Measurements from ENCODE around the gene HAO1.

HAO1 gene

DNA sequence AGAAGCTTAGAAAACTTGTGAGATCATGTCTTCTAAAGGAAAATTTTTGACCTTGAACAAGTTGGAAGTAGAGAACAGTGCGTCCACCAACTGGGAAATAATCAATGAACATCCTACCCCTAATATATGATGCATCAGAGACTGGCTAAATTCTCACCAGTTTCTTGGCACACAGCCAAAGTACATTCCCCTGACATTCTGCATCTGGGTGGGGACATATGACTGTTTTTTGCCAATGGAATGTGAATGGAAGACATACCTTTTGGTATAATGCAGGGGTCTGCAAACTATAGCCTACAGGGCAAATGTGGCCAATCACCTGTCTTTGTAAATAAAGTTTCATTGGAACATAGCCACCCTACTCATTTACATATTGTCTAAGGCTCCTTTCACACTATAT is 84.7 kb downstream of the HAO1 start:
- TF ChIP-seq CTCF (IDR thresholded peaks at IDR 0.05; ENCODE audit: low read depth, low read length) = no peak
- no peak for DNase-seq
- H3K27me3 ChIP-seq (ENCODE audit: insufficient read depth, low read depth, severe bottlenecking) = peaks cover 6% of the 10 kb centered on the region

DNA sequence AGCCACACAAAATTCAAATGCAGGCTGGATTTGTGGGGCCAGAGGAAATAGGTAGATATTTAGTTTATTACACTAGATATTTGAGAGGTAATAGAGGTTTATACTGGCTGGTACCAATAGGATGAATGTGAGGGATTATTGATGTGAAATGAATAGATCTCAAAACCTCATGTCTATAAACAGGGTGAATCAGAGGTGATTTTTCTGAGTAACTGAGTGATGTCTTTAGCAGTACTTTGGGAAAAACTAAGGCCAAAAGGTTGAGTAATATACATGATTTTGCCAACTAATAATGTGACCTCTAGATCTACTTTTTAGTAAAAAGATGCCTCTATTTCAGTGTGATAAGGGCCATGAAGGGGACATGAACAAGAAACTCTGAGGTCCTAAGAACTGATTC is 86.8 kb downstream of the HAO1 start:
- Histone ChIP-seq H3K4me3 (ENCODE audit: low read depth, low read length) (no peak overlapping the region), H3K27ac (no peak overlapping the region), H3K36me3 (no peaks in the 10 kb centered on the region), H3K9me3 (ENCODE audit: severe bottlenecking) (no peaks in the 10 kb centered on the region), H3K27me3 (ENCODE audit: insufficient read depth, low read depth, severe bottlenecking) (peaks cover 4% of the 10 kb centered on the region)
- no peak for DNase-seq
- no peak for TF ChIP-seq CTCF (IDR thresholded peaks at IDR 0.05; ENCODE audit: low read depth, low read length)

More for the DNA sequence above, 84.7 kb downstream of the HAO1 start:
- Histone ChIP-seq H3K9me3 (ENCODE audit: severe bottlenecking) (no peaks in the 10 kb centered on the region), H3K4me3 (ENCODE audit: low read depth, low read length) (no peak overlapping the region), H3K27ac (no peak overlapping the region), H3K36me3 (no peaks in the 10 kb centered on the region)

GRCh38 chr20:7850775-7851490 is 89.3 kb downstream of the HAO1 start:
- no peak for DNase-seq
- TF ChIP-seq CTCF (IDR thresholded peaks at IDR 0.05; ENCODE audit: low read depth, low read length) = no peak
- H3K27ac ChIP-seq = no peak overlapping the region
- no peak overlapping the region for H3K4me3 ChIP-seq (ENCODE audit: low read depth, low read length)
- peaks cover 3% of the 10 kb centered on the region for H3K27me3 ChIP-seq (ENCODE audit: insufficient read depth, low read depth, severe bottlenecking)
- no peaks in the 10 kb centered on the region for H3K9me3 ChIP-seq (ENCODE audit: severe bottlenecking)
- H3K36me3 ChIP-seq = no peaks in the 10 kb centered on the region

GRCh38 chr20:7849675-7850074 is 90.6 kb downstream of the HAO1 start:
- no peak for TF ChIP-seq CTCF (IDR thresholded peaks at IDR 0.05; ENCODE audit: low read depth, low read length)
- Histone ChIP-seq H3K9me3 (ENCODE audit: severe bottlenecking) (no peaks in the 10 kb centered on the region), H3K27ac (no peak overlapping the region), H3K4me3 (ENCODE audit: low read depth, low read length) (no peak overlapping the region), H3K27me3 (ENCODE audit: insufficient read depth, low read depth, severe bottlenecking) (no peaks in the 10 kb centered on the region), H3K36me3 (no peaks in the 10 kb centered on the region)
- no peak for DNase-seq

GRCh38 chr20:7848351-7848750 is 91.9 kb downstream of the HAO1 start:
- Histone ChIP-seq H3K27me3 (ENCODE audit: insufficient read depth, low read depth, severe bottlenecking) (no peaks in the 10 kb centered on the region), H3K27ac (no peak overlapping the region), H3K36me3 (no peaks in the 10 kb centered on the region), H3K9me3 (ENCODE audit: severe bottlenecking) (no peaks in the 10 kb centered on the region), H3K4me3 (ENCODE audit: low read depth, low read length) (no peak overlapping the region)
- no peak for DNase-seq
- TF ChIP-seq CTCF (IDR thresholded peaks at IDR 0.05; ENCODE audit: low read depth, low read length) = no peak

GRCh38 chr20:7843613-7844012 is 96.6 kb downstream of the HAO1 start:
- no peaks in the 10 kb centered on the region for H3K36me3 ChIP-seq
- no peak overlapping the region for H3K27ac ChIP-seq
- no peak for DNase-seq

More at GRCh38 chr20:7843613-7844012, 96.6 kb downstream of the HAO1 start:
- H3K27me3 ChIP-seq (ENCODE audit: insufficient read depth, low read depth, severe bottlenecking) = no peaks in the 10 kb centered on the region
- no peak overlapping the region for H3K4me3 ChIP-seq (ENCODE audit: low read depth, low read length)
- no peaks in the 10 kb centered on the region for H3K9me3 ChIP-seq (ENCODE audit: severe bottlenecking)
- no peak for TF ChIP-seq CTCF (IDR thresholded peaks at IDR 0.05; ENCODE audit: low read depth, low read length)
